Mesendoderm (in vitro differentiated cells): ENCODE data around the gene LRP6.
A peak's percentile ranks its signal among the peaks of the same experiment; 100 is the strongest.

Source experiments
- DNase-seq: peaks from one replicate; pipeline ENCODE4 v3.0.0; 2013
- H2AK5ac ChIP-seq: 2 replicates; pipeline ENCODE4 v1.6.1; 2013; ENCODE audit warnings: low read length, inconsistent platforms
- H2BK120ac ChIP-seq: 2 replicates; pipeline ENCODE4 v1.6.1; 2013; ENCODE audit warnings: low read depth, mild to moderate bottlenecking, low read length, moderate library complexity, mixed read lengths
- H2BK15ac ChIP-seq: replicated peaks from 2 replicates; pipeline ENCODE4 v1.6.1; 2013; ENCODE audit warnings: low read depth, mild to moderate bottlenecking, moderate library complexity
- H2BK5ac ChIP-seq: 2 replicates; pipeline ENCODE4 v1.6.1; 2013; ENCODE audit warnings: low read length, inconsistent platforms
- H3K18ac ChIP-seq: 2 replicates; pipeline ENCODE4 v1.6.1; 2013; ENCODE audit warnings: mild to moderate bottlenecking, low read length, mixed read lengths
- H3K23ac ChIP-seq: one replicate; pipeline ENCODE4 v1.6.1; 2013; ENCODE audit warnings: low read length
- H3K27ac ChIP-seq: 2 replicates; pipeline ENCODE4 v1.5.1; 2013; ENCODE audit warnings: low read depth, mild to moderate bottlenecking, inconsistent platforms, low read length, moderate library complexity
- H3K27me3 ChIP-seq: 2 replicates; pipeline ENCODE4 v1.6.1; 2013; ENCODE audit warnings: low read length, control low read depth, mild to moderate bottlenecking, inconsistent platforms; ENCODE audit not compliant: insufficient read depth, poor library complexity
- H3K36me3 ChIP-seq: 2 replicates; pipeline ENCODE4 v1.6.1; 2013; ENCODE audit warnings: low read length, inconsistent platforms; ENCODE audit not compliant: control insufficient read depth, insufficient read depth
- H3K4ac ChIP-seq: one replicate; pipeline ENCODE4 v1.6.1; 2013; ENCODE audit warnings: low read depth, mild to moderate bottlenecking, low read length, moderate library complexity
- H3K4me1 ChIP-seq: 2 replicates; pipeline ENCODE4 v1.6.1; 2013; ENCODE audit warnings: low read depth, low read length, inconsistent platforms; ENCODE audit not compliant: control insufficient read depth
- H3K4me2 ChIP-seq: 2 replicates; pipeline ENCODE4 v1.6.1; 2013; ENCODE audit warnings: low read length
- H3K4me3 ChIP-seq: 2 replicates; pipeline ENCODE4 v1.5.1; 2013; ENCODE audit warnings: mild to moderate bottlenecking, low read length
- H3K56ac ChIP-seq: one replicate; pipeline ENCODE4 v1.6.1; 2013; ENCODE audit warnings: low read length
- H3K79me1 ChIP-seq: 2 replicates; pipeline ENCODE4 v1.6.1; 2013; ENCODE audit warnings: low read length, inconsistent platforms
- H3K79me2 ChIP-seq: 2 replicates; pipeline ENCODE4 v1.6.1; 2013; ENCODE audit warnings: mild to moderate bottlenecking, low read length; ENCODE audit not compliant: control insufficient read depth, insufficient read depth
- H3K9ac ChIP-seq: 2 replicates; pipeline ENCODE4 v1.6.1; 2013; ENCODE audit warnings: low read length, inconsistent platforms
- H4K5ac ChIP-seq: one replicate; pipeline ENCODE4 v1.6.1; 2013; ENCODE audit warnings: low read length
- H4K8ac ChIP-seq: one replicate; pipeline ENCODE4 v1.6.1; 2013; ENCODE audit warnings: low read depth, mild to moderate bottlenecking, control low read depth, low read length, moderate library complexity
- WGBS: extraction: QIAGEN DNeasy Blood & Tissue Kit; methylation state at CpG from one replicate; pipeline ENCODE4 v1.1.7; 2013; ENCODE audit warnings: low lambda C conversion rate, missing lambda C conversion rate; ENCODE audit not compliant: insufficient coverage; ENCODE audit errors: extremely low coverage; 5-methylcytosine and 5-hydroxymethylcytosine counted together

LRP6 gene

GRCh38 chr12:12282761-12283425, 16.0 kb upstream of the LRP6 start:
- no peak overlapping the region for H3K4ac ChIP-seq
- no peak overlapping the region for H3K9ac ChIP-seq
- H3K27me3 ChIP-seq = no peaks in the 10 kb centered on the region
- H3K4me1 ChIP-seq = peaks cover 6% of the 10 kb centered on the region
- no peak overlapping the region for H3K18ac ChIP-seq
- peak; percentile 44 for DNase-seq
- H2BK120ac ChIP-seq = no peak overlapping the region
- no peak overlapping the region for H3K4me3 ChIP-seq
- no peak overlapping the region for H3K23ac ChIP-seq
- H4K8ac ChIP-seq = no peak overlapping the region
- no peak overlapping the region for H2BK15ac ChIP-seq
- no peak overlapping the region for H2AK5ac ChIP-seq
- no peaks in the 10 kb centered on the region for H3K79me1 ChIP-seq
- H2BK5ac ChIP-seq = no peak overlapping the region
- WGBS = no CpG with 5 or more reads among the region's 7 CpGs
- no peaks in the 10 kb centered on the region for H3K79me2 ChIP-seq
- H3K56ac ChIP-seq = no peak overlapping the region
- no peak overlapping the region for H3K27ac ChIP-seq
- no peak overlapping the region for H4K5ac ChIP-seq
- H3K36me3 ChIP-seq = no peaks in the 10 kb centered on the region
- no peak overlapping the region for H3K4me2 ChIP-seq

GRCh38 chr12:12282202-12282601, 15.4 kb upstream of the LRP6 start:
- Histone ChIP-seq H2BK5ac (no peak overlapping the region), H3K56ac (no peak overlapping the region), H2BK15ac (peak overlapping the region; percentile 57), H4K5ac (no peak overlapping the region), H3K36me3 (no peaks in the 10 kb centered on the region), H3K23ac (peak overlapping the region; percentile 24), H2BK120ac (no peak overlapping the region), H3K4me2 (no peak overlapping the region), H3K4ac (no peak overlapping the region), H3K79me1 (no peaks in the 10 kb centered on the region), H3K4me3 (no peak overlapping the region), H3K9ac (no peak overlapping the region), H3K18ac (no peak overlapping the region), H3K27me3 (no peaks in the 10 kb centered on the region), H3K4me1 (peaks cover 6% of the 10 kb centered on the region), H3K79me2 (no peaks in the 10 kb centered on the region), H3K27ac (no peak overlapping the region), H2AK5ac (no peak overlapping the region), H4K8ac (no peak overlapping the region)
- no CpG with 5 or more reads among the region's 3 CpGs for WGBS
- no peak for DNase-seq

- Histone ChIP-seq H2BK120ac (no peak overlapping the region), H2AK5ac (no peak overlapping the region), H3K27ac (no peak overlapping the region), H3K23ac (no peak overlapping the region), H2BK15ac (no peak overlapping the region), H3K27me3 (no peaks in the 10 kb centered on the region), H4K8ac (no peak overlapping the region), H3K9ac (no peak overlapping the region), H3K4me1 (peaks cover 6% of the 10 kb centered on the region), H3K4me3 (no peak overlapping the region), H3K79me1 (no peaks in the 10 kb centered on the region), H3K4me2 (no peak overlapping the region), H3K18ac (no peak overlapping the region), H3K4ac (no peak overlapping the region), H4K5ac (no peak overlapping the region), H2BK5ac (no peak overlapping the region), H3K79me2 (no peaks in the 10 kb centered on the region), H3K56ac (no peak overlapping the region), H3K36me3 (no peaks in the 10 kb centered on the region)
- peak; percentile 86 for DNase-seq
- WGBS = no CpG with 5 or more reads among the region's 1 CpG
Observed at GRCh38 chr12:12281134-12281533, 14.3 kb upstream of the LRP6 start.

GRCh38 chr12:12278899-12279298, 12.1 kb upstream of the LRP6 start:
- WGBS = no CpG with 5 or more reads among the region's 4 CpGs
- Histone ChIP-seq H3K18ac (no peak overlapping the region), H4K8ac (no peak overlapping the region), H3K4me1 (peaks cover 6% of the 10 kb centered on the region), H2BK120ac (no peak overlapping the region), H3K79me1 (no peaks in the 10 kb centered on the region), H3K4me3 (no peak overlapping the region), H3K36me3 (no peaks in the 10 kb centered on the region), H3K27me3 (no peaks in the 10 kb centered on the region), H4K5ac (no peak overlapping the region), H3K4ac (no peak overlapping the region), H2BK15ac (no peak overlapping the region), H3K27ac (no peak overlapping the region), H3K23ac (no peak overlapping the region), H3K4me2 (no peak overlapping the region), H2BK5ac (no peak overlapping the region), H3K9ac (no peak overlapping the region), H2AK5ac (no peak overlapping the region), H3K79me2 (no peaks in the 10 kb centered on the region), H3K56ac (no peak overlapping the region)
- no peak for DNase-seq

- Histone ChIP-seq H3K4me3 (no peak overlapping the region), H3K56ac (no peak overlapping the region), H3K79me1 (no peaks in the 10 kb centered on the region), H3K4me2 (no peak overlapping the region), H3K23ac (no peak overlapping the region), H3K27me3 (no peaks in the 10 kb centered on the region), H4K5ac (no peak overlapping the region), H3K36me3 (no peaks in the 10 kb centered on the region), H2BK120ac (no peak overlapping the region), H3K79me2 (no peaks in the 10 kb centered on the region), H3K27ac (no peak overlapping the region), H3K4me1 (peaks cover 2% of the 10 kb centered on the region), H2BK5ac (no peak overlapping the region), H3K9ac (no peak overlapping the region), H3K18ac (no peak overlapping the region), H4K8ac (no peak overlapping the region), H2BK15ac (no peak overlapping the region), H3K4ac (no peak overlapping the region), H2AK5ac (no peak overlapping the region)
- WGBS = no CpG with 5 or more reads among the region's 6 CpGs
- DNase-seq = no peak
Observed at GRCh38 chr12:12275874-12276273, 9.0 kb upstream of the LRP6 start.
